ENCODE measurements around the gene DHX38. TPM values are rescaled to one million over a fixed set of nuclear protein-coding genes. Genes with fewer than 3 reads are reported as not detected.
A peak's percentile ranks its signal among the peaks of the same experiment; 100 is the strongest.

DHX38 gene
- total RNA-seq, 1 experiment from 2014 or later: 27.4 TPM

DNA sequence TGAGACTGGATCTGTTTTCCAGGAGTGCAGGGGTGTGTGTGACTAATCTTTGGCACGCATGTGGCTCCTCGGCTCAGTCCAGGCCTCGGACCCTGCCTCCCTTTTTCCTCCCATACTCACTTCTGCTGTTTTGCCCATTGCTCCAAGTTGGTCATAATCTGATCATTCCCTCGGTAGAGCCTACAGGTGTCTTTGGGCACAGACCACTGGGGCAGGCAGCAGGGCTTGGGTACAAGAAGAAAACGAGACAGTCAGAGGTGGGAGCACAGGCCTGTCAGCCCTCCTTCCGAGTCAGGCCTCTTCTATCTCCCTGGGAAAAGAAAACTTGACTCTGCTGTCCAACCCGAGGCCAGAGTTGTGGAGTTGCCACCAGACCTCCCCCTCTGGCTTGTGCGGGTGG is 29.8 kb downstream of the DHX38 start:
- no peak overlapping the region for H3K4me3 ChIP-seq
- no peaks in the 10 kb centered on the region for H3K36me3 ChIP-seq
- no peak overlapping the region for H3K27ac ChIP-seq
- H3K4me1 ChIP-seq: no peaks in the 10 kb centered on the region
- H3K27me3 ChIP-seq: no peaks in the 10 kb centered on the region
- no peak for DNase-seq
- no peaks in the 10 kb centered on the region for H3K9me3 ChIP-seq (replicated peaks)

DNA sequence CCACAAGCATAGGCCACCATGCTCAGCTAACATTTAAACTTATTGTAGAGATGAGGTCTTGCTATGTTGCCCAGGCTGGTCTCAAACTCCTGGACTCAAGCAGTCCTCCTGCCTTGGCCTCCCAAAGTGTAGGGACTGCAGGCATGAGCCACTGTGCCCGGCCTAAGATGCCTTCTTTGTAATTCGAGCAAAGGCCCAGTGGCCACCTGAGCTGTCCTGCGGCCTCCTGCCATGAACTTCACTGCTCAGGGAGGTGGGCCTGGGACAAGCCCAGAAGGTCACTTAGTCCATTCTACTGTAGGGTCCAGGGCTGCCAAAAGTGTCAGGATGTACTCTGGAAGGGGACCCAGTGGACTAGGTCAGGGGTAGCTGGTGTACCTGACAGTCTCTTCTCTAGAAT is 30.5 kb downstream of the DHX38 start:
- Histone ChIP-seq H3K27me3 (no peaks in the 10 kb centered on the region), H3K4me1 (no peaks in the 10 kb centered on the region), H3K27ac (no peak overlapping the region), H3K36me3 (no peaks in the 10 kb centered on the region), H3K4me3 (no peak overlapping the region), H3K9me3 (replicated peaks) (no peaks in the 10 kb centered on the region)
- no peak for DNase-seq

DNA sequence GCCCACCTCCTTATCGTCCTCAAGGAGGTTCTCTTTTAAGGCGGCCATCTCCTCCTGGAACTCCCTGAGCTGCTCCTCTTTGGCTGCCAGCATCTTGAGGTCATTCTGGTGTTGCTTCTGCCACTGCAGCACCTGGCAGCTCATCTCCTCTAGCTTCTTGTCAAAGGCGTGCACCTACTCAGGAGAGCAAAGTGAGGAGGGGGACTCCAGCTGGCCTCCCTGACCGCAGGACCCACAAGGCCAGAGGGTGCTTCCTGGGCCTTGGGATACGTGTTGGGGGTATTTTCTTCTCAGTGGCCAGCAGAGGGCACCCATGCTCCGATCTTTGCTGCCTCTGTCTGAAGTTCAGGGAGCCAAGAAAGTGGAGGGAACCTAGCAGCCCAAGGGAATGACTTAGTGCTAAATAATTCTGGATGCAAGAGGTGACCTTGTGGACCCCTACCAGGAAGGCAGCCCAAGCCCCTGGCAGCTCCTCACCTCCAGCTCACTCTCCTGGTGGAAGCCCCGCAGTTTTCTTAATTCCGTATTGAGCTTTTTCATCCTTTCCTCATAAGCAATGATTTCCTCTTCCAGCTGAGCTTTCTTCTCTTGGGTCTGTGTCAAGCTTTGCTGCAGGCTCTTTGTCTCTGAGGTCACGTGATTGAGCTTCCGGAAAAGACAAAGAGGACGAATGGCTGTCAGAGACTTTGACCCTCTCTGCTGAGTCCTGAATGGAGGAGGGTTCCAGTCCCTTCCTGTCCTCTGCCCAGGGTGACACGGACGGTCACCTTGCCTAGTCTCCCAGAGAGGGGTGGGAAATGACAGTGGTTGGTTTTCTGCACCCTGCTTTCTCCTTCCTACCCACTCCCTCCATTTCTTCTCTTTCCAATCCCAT is 31.4 kb downstream of the DHX38 start:
- no peak overlapping the region for H3K27ac ChIP-seq
- H3K36me3 ChIP-seq: no peaks in the 10 kb centered on the region
- no peaks in the 10 kb centered on the region for H3K4me1 ChIP-seq
- H3K4me3 ChIP-seq: no peak overlapping the region
- peak; percentile 45 to 81 for DNase-seq
- H3K27me3 ChIP-seq: no peaks in the 10 kb centered on the region
- no peaks in the 10 kb centered on the region for H3K9me3 ChIP-seq (replicated peaks)

GRCh38 chr16:72125635-72126428 is 32.2 kb downstream of the DHX38 start:
- no peaks in the 10 kb centered on the region for H3K9me3 ChIP-seq (replicated peaks)
- no peaks in the 10 kb centered on the region for H3K36me3 ChIP-seq
- no peak overlapping the region for H3K27ac ChIP-seq
- no peak for DNase-seq
- H3K4me3 ChIP-seq: no peak overlapping the region
- no peaks in the 10 kb centered on the region for H3K4me1 ChIP-seq
- no peaks in the 10 kb centered on the region for H3K27me3 ChIP-seq

DNA sequence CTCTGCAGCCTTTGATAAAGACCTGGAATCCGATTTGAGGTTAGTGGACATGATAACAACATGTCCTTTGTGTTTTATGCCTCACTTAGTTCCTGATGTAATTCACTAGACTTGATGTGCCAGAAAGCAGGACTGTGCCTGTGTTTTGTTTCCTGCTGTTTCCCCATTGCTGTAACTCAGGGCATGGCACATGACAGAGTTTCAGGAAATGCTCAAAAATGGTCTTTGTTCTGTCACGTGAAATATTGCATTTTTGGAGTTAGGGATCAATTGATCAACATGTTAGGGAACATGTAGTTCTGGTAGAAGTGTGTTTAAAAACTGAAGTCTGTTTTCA is 32.8 kb downstream of the DHX38 start:
- H3K9me3 ChIP-seq (replicated peaks): no peaks in the 10 kb centered on the region
- DNase-seq: no peak

GRCh38 chr16:72128701-72129100 is 35.1 kb downstream of the DHX38 start:
- Histone ChIP-seq H3K27me3 (no peaks in the 10 kb centered on the region), H3K9me3 (replicated peaks) (no peaks in the 10 kb centered on the region), H3K4me3 (no peak overlapping the region), H3K36me3 (no peaks in the 10 kb centered on the region), H3K4me1 (no peaks in the 10 kb centered on the region), H3K27ac (no peak overlapping the region)
- no peak for DNase-seq

More for the DNA sequence above, 32.8 kb downstream of the DHX38 start:
- Histone ChIP-seq H3K36me3 (no peaks in the 10 kb centered on the region), H3K27ac (no peak overlapping the region), H3K4me3 (no peak overlapping the region), H3K27me3 (no peaks in the 10 kb centered on the region), H3K4me1 (no peaks in the 10 kb centered on the region)

DNA sequence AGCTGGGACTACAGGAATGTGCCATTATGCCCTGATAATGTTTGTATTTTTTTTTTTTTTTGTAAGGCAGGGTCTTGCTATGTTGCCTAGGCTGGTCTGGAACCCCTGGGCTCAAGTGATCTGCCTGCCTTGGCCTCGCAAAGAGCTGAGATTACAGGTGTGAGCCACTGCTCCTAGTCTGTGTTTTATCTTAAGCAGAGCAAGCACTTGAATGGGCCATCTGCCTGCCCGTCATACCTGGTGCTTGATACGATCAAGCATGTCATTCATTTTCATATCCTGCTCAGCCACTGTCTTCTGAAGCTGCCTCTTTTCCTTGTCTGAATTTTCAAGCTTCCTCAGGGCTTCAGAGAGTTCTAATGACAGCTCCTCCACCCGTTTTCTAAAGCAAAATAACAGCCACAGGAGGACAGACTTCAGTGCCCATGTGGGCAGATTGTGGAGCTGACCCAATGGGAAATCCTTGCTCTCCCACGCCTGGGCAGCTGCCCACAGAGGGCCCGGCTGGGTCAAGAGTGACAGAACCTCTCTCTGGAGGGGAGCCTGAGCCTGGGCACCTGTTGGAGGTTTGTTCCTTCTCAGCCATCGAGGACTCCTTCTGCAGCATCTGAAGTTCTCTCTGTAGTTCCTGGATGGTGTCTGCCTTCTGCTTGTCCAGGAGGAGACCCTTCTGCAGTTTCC is 36.5 kb downstream of the DHX38 start:
- Histone ChIP-seq H3K9me3 (replicated peaks) (no peaks in the 10 kb centered on the region), H3K27me3 (no peaks in the 10 kb centered on the region), H3K4me1 (no peaks in the 10 kb centered on the region), H3K27ac (no peak overlapping the region), H3K4me3 (no peak overlapping the region), H3K36me3 (no peaks in the 10 kb centered on the region)
- no peak for DNase-seq

DNA sequence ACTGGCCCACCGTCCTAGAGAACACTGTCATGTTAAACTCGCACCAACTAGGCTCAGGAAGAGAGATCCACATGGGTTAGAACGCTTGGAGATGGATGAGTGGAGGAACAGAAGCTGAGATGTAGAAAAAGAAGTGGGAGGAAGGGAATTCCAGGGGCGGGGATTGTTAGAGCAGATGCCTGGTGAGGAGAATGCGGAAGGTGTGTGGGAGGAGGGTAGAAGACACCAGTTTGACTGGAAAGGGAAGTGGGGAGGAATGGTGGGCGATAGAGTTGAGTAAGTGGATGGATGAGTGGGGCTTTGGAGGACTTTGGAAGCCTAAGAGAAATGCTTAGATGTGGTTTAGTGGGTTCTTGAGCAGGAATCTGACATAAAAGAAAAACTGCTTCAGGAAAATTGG is 37.4 kb downstream of the DHX38 start:
- no peaks in the 10 kb centered on the region for H3K36me3 ChIP-seq
- no peaks in the 10 kb centered on the region for H3K4me1 ChIP-seq
- H3K9me3 ChIP-seq (replicated peaks): no peaks in the 10 kb centered on the region
- H3K27me3 ChIP-seq: no peaks in the 10 kb centered on the region
- H3K4me3 ChIP-seq: no peak overlapping the region
- H3K27ac ChIP-seq: no peak overlapping the region
- no peak for DNase-seq

GRCh38 chr16:72132726-72133125 is 39.1 kb downstream of the DHX38 start:
- no peaks in the 10 kb centered on the region for H3K9me3 ChIP-seq (replicated peaks)
- no peaks in the 10 kb centered on the region for H3K27me3 ChIP-seq
- H3K27ac ChIP-seq: no peak overlapping the region
- no peaks in the 10 kb centered on the region for H3K36me3 ChIP-seq
- H3K4me1 ChIP-seq: no peaks in the 10 kb centered on the region
- H3K4me3 ChIP-seq: no peak overlapping the region
- no peak for DNase-seq

DNA sequence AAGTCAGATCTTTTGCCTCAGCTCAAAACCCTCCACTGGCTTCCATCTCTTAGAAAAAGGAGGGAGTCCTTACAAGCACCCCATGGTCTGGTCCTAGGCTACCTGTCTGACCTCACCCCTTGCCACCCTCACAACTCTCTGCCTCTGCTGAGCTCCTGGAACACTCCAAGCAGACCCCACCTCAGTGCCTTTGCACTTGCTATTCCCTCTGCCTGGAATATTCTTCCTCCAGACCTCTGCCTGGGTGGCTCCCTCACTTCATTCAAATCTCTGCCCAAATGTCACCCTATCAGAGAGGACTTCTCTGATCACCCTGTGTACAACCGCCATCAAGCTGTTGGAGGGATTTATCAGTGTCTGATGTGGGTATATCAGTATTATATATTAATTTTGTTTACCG is 40.9 kb downstream of the DHX38 start:
- Histone ChIP-seq H3K4me1 (no peaks in the 10 kb centered on the region), H3K4me3 (no peak overlapping the region), H3K27ac (no peak overlapping the region), H3K27me3 (no peaks in the 10 kb centered on the region), H3K36me3 (no peaks in the 10 kb centered on the region), H3K9me3 (replicated peaks) (no peaks in the 10 kb centered on the region)
- DNase-seq: no peak

DNA sequence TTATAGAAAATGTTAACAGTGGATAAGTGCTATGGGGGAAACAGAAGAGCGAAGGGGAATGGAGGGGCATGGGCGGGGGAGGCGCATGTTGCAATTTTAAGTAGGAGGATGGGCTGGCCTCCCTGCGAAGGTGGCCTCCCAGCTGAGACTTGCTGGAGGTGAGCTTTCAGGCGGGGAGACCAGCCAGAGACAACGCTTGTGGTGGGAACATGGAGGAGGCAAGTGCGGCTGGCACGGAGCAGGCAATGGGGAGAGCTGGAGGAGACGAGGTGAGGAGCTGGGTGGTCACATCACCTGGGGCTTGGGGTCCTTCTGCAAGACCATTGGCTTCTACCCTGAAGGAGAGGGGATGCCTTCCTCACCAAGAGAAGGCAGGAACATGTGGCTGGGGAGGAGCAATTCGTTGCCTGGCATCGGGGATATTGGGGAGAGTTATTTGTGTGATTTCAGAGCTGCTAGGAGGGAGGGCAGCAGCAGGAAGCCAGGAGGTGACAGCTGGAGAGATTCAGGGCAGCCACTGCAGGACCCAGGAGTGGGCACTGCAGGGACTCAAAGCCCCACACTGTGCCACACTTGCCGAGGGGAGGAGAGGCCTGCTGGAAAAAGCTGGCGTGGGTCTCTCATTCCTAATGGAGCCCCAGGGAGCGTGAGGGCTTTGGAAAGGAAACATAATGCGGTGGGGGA is 43.9 kb downstream of the DHX38 start:
- H3K9me3 ChIP-seq (replicated peaks): no peaks in the 10 kb centered on the region
- H3K4me1 ChIP-seq: no peaks in the 10 kb centered on the region
- no peaks in the 10 kb centered on the region for H3K27me3 ChIP-seq
- H3K27ac ChIP-seq: no peak overlapping the region
- no peak overlapping the region for H3K4me3 ChIP-seq
- no peaks in the 10 kb centered on the region for H3K36me3 ChIP-seq
- DNase-seq: no peak

DNA sequence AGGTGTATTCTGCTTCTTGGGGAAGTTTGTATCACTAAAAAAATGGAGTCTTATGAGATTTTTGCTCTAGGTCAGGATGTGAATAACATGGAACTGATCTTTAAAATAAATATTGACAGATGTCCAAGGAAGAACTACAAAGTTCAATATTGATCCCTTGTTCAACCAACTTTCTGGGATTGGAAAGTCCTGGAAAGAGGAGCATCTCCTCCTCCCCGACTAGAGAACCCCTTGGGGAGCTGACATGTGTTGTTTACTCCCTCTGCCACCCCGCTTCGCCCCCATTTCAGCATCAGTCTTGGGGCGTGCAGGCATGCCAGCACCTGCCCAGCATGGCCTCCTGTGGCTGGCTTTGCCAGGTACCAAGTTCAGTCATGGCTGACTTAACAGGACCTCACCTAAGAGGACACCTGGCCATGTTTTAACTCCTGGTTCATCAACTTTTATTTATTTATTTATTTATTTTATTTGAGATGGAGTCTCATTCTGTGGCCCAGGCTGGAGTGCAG is 44.5 kb downstream of the DHX38 start:
- H3K9me3 ChIP-seq (replicated peaks): no peaks in the 10 kb centered on the region
- H3K36me3 ChIP-seq: no peaks in the 10 kb centered on the region
- H3K4me1 ChIP-seq: no peaks in the 10 kb centered on the region
- no peak overlapping the region for H3K4me3 ChIP-seq
- no peak for DNase-seq
- no peaks in the 10 kb centered on the region for H3K27me3 ChIP-seq
- H3K27ac ChIP-seq: no peak overlapping the region

GRCh38 chr16:72139908-72140307 is 46.3 kb downstream of the DHX38 start:
- no peak for DNase-seq
- no peaks in the 10 kb centered on the region for H3K4me1 ChIP-seq

GRCh38 chr16:72142476-72142875 is 48.8 kb downstream of the DHX38 start:
- no peaks in the 10 kb centered on the region for H3K36me3 ChIP-seq
- H3K4me3 ChIP-seq: no peak overlapping the region
- H3K9me3 ChIP-seq (replicated peaks): no peaks in the 10 kb centered on the region
- no peak for DNase-seq
- no peak overlapping the region for H3K27ac ChIP-seq
- no peaks in the 10 kb centered on the region for H3K4me1 ChIP-seq
- H3K27me3 ChIP-seq: no peaks in the 10 kb centered on the region

More at GRCh38 chr16:72139908-72140307, 46.3 kb downstream of the DHX38 start:
- no peaks in the 10 kb centered on the region for H3K27me3 ChIP-seq
- H3K9me3 ChIP-seq (replicated peaks): no peaks in the 10 kb centered on the region
- no peak overlapping the region for H3K27ac ChIP-seq
- no peak overlapping the region for H3K4me3 ChIP-seq
- no peaks in the 10 kb centered on the region for H3K36me3 ChIP-seq
